NT2/D1 (cell line): ENCODE results near the gene TRMT5.

Experiments
- SUZ12 ChIP-seq: IDR thresholded peaks from 2 replicates; pipeline ENCODE4 v1.6.1; 2011; ENCODE audit not compliant: insufficient read length, insufficient read depth; ENCODE audit errors: extremely low read depth
- YY1 ChIP-seq: IDR thresholded peaks from 2 replicates; pipeline ENCODE4 v1.6.1; 2011; ENCODE audit not compliant: insufficient read length, insufficient read depth
- ZNF274 ChIP-seq: IDR thresholded peaks from 2 replicates; pipeline ENCODE4 v1.6.1; 2011; ENCODE audit warnings: mild to moderate bottlenecking, low read depth, low read length

GRCh38 chr14:60926002-60926401 is 54.9 kb downstream of the TRMT5 start:
- TF ChIP-seq ZNF274: no peak
- no peak for TF ChIP-seq YY1
- no peak for TF ChIP-seq SUZ12
